GM23248 (cell line): Measurements from ENCODE around the gene TSPEAR. TPM values are rescaled to one million over a fixed set of nuclear protein-coding genes. Genes with fewer than 3 reads are reported as not detected.

Source experiments
- DNase-seq: peaks from one replicate; pipeline ENCODE4 v3.0.0-alpha.2; 2015
- H2AFZ ChIP-seq: fragments of 200-600 bp; sonication (generic); 2 replicates; pipeline ENCODE4 v1.6.1; 2016; ENCODE audit warnings: antibody characterized with exemption
- H3F3A ChIP-seq: fragments of 200-600 bp; sonication (generic); 2 replicates; pipeline ENCODE4 v1.6.1; 2016; ENCODE audit warnings: mild to moderate bottlenecking, antibody characterized with exemption, mixed run types; ENCODE audit not compliant: insufficient read depth
- H3K27ac ChIP-seq: fragments of 200-600 bp; sonication (generic); 2 replicates; pipeline ENCODE4 v1.5.1; 2016; ENCODE audit warnings: mild to moderate bottlenecking
- H3K27me3 ChIP-seq: fragments of 200-600 bp; sonication (generic); replicated peaks from 2 replicates; pipeline ENCODE4 v1.6.1; 2016; ENCODE audit warnings: mild to moderate bottlenecking; ENCODE audit not compliant: insufficient read depth
- H3K36me3 ChIP-seq: fragments of 200-600 bp; sonication (generic); 2 replicates; pipeline ENCODE4 v1.6.1; 2016; ENCODE audit warnings: low read depth, mild to moderate bottlenecking
- H3K4me1 ChIP-seq: fragments of 200-600 bp; sonication (generic); 2 replicates; pipeline ENCODE4 v1.6.1; 2016; ENCODE audit warnings: mild to moderate bottlenecking; ENCODE audit not compliant: insufficient read depth
- H3K4me2 ChIP-seq: fragments of 200-600 bp; sonication (generic); one replicate; pipeline ENCODE4 v1.6.1; 2016; ENCODE audit warnings: mild to moderate bottlenecking; ENCODE audit not compliant: unreplicated experiment
- H3K4me3 ChIP-seq: fragments of 200-600 bp; sonication (generic); 2 replicates; pipeline ENCODE4 v1.5.1; 2016; ENCODE audit warnings: mild to moderate bottlenecking
- H3K79me2 ChIP-seq: fragments of 200-600 bp; sonication (generic); 2 replicates; pipeline ENCODE4 v1.6.1; 2016; ENCODE audit warnings: mild to moderate bottlenecking; ENCODE audit not compliant: insufficient read depth
- H3K9ac ChIP-seq: fragments of 200-600 bp; sonication (generic); 2 replicates; pipeline ENCODE4 v1.6.1; 2016; ENCODE audit warnings: mild to moderate bottlenecking
- H3K9me2 ChIP-seq: fragments of 200-600 bp; sonication (generic); 2 replicates; pipeline ENCODE4 v1.6.1; 2016; ENCODE audit warnings: mixed run types, mild to moderate bottlenecking, moderate library complexity; ENCODE audit not compliant: insufficient read depth
- H3K9me3 ChIP-seq: fragments of 200-600 bp; sonication (generic); one replicate; pipeline ENCODE4 v1.6.1; 2017; ENCODE audit warnings: low read depth
- H4K20me1 ChIP-seq: fragments of 200-600 bp; sonication (generic); 2 replicates; pipeline ENCODE4 v1.6.0; 2016; ENCODE audit not compliant: insufficient read depth
- EZH2 ChIP-seq: fragments of 200-600 bp; sonication (generic); IDR thresholded peaks from 2 replicates; pipeline ENCODE4 v1.6.1; 2018; ENCODE audit warnings: antibody characterized with exemption, mild to moderate bottlenecking; ENCODE audit not compliant: insufficient read depth, poor library complexity, severe bottlenecking
- EZH2phosphoT487 ChIP-seq: fragments of 200-600 bp; sonication (generic); IDR thresholded peaks from 2 replicates; pipeline ENCODE4 v1.6.1; 2018; ENCODE audit warnings: antibody characterized with exemption, moderate library complexity, mild to moderate bottlenecking, low read depth; ENCODE audit not compliant: insufficient read depth
- WGBS, 2 experiments: methylation state at CpG; one replicate each; pipeline ENCODE4 v1.1.6; 2015 to 2017; ENCODE audit warnings: low lambda C conversion rate in 2 of 2, low coverage in 1 of 2; ENCODE audit errors: missing lambda C conversion rate in 2 of 2; 5-methylcytosine and 5-hydroxymethylcytosine counted together
- in situ Hi-C: fragments of 300-500 bp; cut with MboI; formaldehyde crosslinking; loops from 2 replicates; pipeline ENCODE4 v1.15.0; 2020
- polyA plus RNA-seq: library from polyadenylated mRNA; unstranded; fragments of >200 nt; fragmentation: Nextera tagmentation; extraction: Ambion mirVana; gene quantifications from 2 replicates; pipeline ENCODE4 v1.2.1, GENCODE V29; 2016
- total RNA-seq: library from RNA; depleted of rRNA; stranded (reverse); fragments of >200 nt; shearing (Covaris generic); gene quantifications from 2 replicates; pipeline ENCODE4 v1.2.3, GENCODE V29; 2014

TSPEAR gene
- total and polyA plus RNA-seq, 2 experiments from 2014 or later = not detected

DNA sequence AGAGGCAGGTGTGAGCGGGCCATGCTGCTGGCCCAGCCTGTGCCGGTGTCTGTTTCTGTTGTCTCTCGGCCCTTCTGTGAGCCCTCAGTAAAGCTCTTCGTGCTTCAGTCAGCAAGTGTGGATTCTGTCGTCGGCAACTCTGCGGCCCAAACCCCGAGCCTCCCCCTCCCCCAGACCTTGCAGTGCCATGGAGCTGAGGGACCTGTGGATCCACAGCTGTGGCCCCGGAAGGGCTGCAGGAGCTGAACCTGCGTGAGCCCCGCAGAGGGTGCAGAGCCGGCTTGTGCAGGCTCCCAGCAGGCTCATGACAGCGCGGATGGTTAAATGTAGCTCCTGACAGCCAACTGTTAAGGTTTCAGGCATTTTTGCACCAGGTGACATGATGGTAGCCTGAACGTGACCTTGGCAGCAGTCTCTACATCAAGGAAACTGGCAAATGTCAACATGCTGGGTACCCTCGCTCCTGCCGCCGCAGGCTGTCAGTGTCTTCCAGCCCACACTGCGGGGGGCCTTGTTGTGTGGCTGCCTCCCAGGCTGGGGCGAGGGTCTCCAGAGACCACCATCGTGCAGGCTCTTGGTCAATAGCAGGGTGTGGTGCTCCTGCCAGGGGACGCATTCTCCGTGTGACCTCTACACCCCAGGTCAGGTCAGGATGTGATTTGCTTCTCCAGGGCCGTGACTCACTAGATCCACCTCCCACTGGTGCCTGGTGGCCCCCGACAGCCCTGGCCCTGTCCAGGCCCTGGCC is 249.1 kb downstream of the TSPEAR start:
- Histone ChIP-seq H3K9ac (no peak overlapping the region), H3K4me1 (no peaks in the 10 kb centered on the region), H2AFZ (no peak overlapping the region), H3K79me2 (no peaks in the 10 kb centered on the region), H4K20me1 (no peaks in the 10 kb centered on the region), H3F3A (no peaks in the 10 kb centered on the region), H3K4me3 (no peak overlapping the region), H3K27me3 (no peaks in the 10 kb centered on the region), H3K27ac (no peak overlapping the region), H3K36me3 (no peaks in the 10 kb centered on the region), H3K4me2 (no peak overlapping the region), H3K9me2 (no peaks in the 10 kb centered on the region), H3K9me3 (no peaks in the 10 kb centered on the region)
- WGBS, 2 experiments = 77 to 78% methylated on average over 25 of the region's 25 CpGs
- in situ Hi-C loops = no loop called here
- DNase-seq = no peak
- TF ChIP-seq EZH2phosphoT487 (no peak), EZH2 (no peak)

- no peak for DNase-seq
- no peak overlapping the region for H2AFZ ChIP-seq
- TF ChIP-seq EZH2 (no peak), EZH2phosphoT487 (no peak)
- H3K4me1 ChIP-seq = no peaks in the 10 kb centered on the region
- WGBS, 2 experiments = 69 to 70% methylated on average over 15 of the region's 15 CpGs
- H3K27me3 ChIP-seq = no peaks in the 10 kb centered on the region
- in situ Hi-C loops = no loop called here
- no peaks in the 10 kb centered on the region for H3F3A ChIP-seq
- H4K20me1 ChIP-seq = no peaks in the 10 kb centered on the region
- no peak overlapping the region for H3K4me3 ChIP-seq
- no peaks in the 10 kb centered on the region for H3K36me3 ChIP-seq
- no peak overlapping the region for H3K27ac ChIP-seq
- H3K9ac ChIP-seq = no peak overlapping the region
- H3K9me2 ChIP-seq = no peaks in the 10 kb centered on the region
- H3K79me2 ChIP-seq = no peaks in the 10 kb centered on the region
- H3K9me3 ChIP-seq = no peaks in the 10 kb centered on the region
- no peak overlapping the region for H3K4me2 ChIP-seq
These were observed 249.8 kb downstream of the TSPEAR start for GRCh38 chr21:44461464-44462001.

- DNase-seq = no peak
- no peaks in the 10 kb centered on the region for H3K9me3 ChIP-seq
- no peak overlapping the region for H3K9ac ChIP-seq
- no peak overlapping the region for H3K27ac ChIP-seq
- no peaks in the 10 kb centered on the region for H3K4me1 ChIP-seq
- H3F3A ChIP-seq = no peaks in the 10 kb centered on the region
- no peak for TF ChIP-seq EZH2phosphoT487
- no peak for TF ChIP-seq EZH2
- in situ Hi-C loops = no loop called here
- H3K9me2 ChIP-seq = no peaks in the 10 kb centered on the region
- 87 to 96% methylated on average over 5 to 8 of the region's 8 CpGs for WGBS, 2 experiments
- no peaks in the 10 kb centered on the region for H3K27me3 ChIP-seq
- no peaks in the 10 kb centered on the region for H4K20me1 ChIP-seq
- no peak overlapping the region for H2AFZ ChIP-seq
- H3K4me3 ChIP-seq = no peak overlapping the region
- H3K4me2 ChIP-seq = no peak overlapping the region
- H3K79me2 ChIP-seq = no peaks in the 10 kb centered on the region
- no peaks in the 10 kb centered on the region for H3K36me3 ChIP-seq
These were observed 250.4 kb downstream of the TSPEAR start for GRCh38 chr21:44461005-44461404.

GRCh38 chr21:44460441-44460755 is 251.0 kb downstream of the TSPEAR start:
- Histone ChIP-seq H3K9ac (no peak overlapping the region), H3K4me2 (no peak overlapping the region), H3K4me3 (no peak overlapping the region), H3F3A (no peaks in the 10 kb centered on the region), H3K79me2 (no peaks in the 10 kb centered on the region), H3K27ac (no peak overlapping the region), H2AFZ (no peak overlapping the region), H3K9me2 (no peaks in the 10 kb centered on the region), H4K20me1 (no peaks in the 10 kb centered on the region), H3K27me3 (no peaks in the 10 kb centered on the region), H3K9me3 (no peaks in the 10 kb centered on the region), H3K36me3 (no peaks in the 10 kb centered on the region), H3K4me1 (no peaks in the 10 kb centered on the region)
- in situ Hi-C loops = no loop called here
- DNase-seq = no peak
- WGBS, 2 experiments = 86% methylated on average over 6 to 8 of the region's 8 CpGs
- no peak for TF ChIP-seq EZH2phosphoT487
- TF ChIP-seq EZH2 = no peak
